K562 (cell line): ENCODE data around the gene SGSH. TPM values are rescaled to one million over a fixed set of nuclear protein-coding genes. Genes with fewer than 3 reads are reported as not detected.

Experiments used
- ETV6 ChIP-seq, 3 experiments: fragments of 150-350 bp in 1 of 3; sonication (generic) in 1 of 3; formaldehyde crosslinking in 1 of 3; IDR thresholded peaks; 2 replicates each; pipeline versions ENCODE4 v1.6.1 to v1.8.0; 2014 to 2022; ENCODE audit warnings: borderline replicate concordance in 2 of 3, low read depth in 2 of 3, antibody characterized with exemption in 1 of 3, low read length in 1 of 3, mild to moderate bottlenecking in 1 of 3, missing genetic modification reagents in 1 of 3
- ZBTB1 ChIP-seq: sonication (generic); formaldehyde crosslinking; IDR thresholded peaks from 2 replicates; pipeline ENCODE4 v1.8.1; 2023; ENCODE audit warnings: missing genetic modification reagents, low read depth, mild to moderate bottlenecking, borderline replicate concordance
- ZNF707 ChIP-seq: fragments of 250-450 bp; sonication (Bioruptor Pico); conservative IDR thresholded peaks from 2 replicates; pipeline ENCODE4 v1.8.0; 2022; ENCODE audit warnings: inconsistent platforms, mild to moderate bottlenecking, moderate library complexity
- polyA plus RNA-seq, 8 experiments: library from polyadenylated mRNA; depleted of rRNA in 4 of 8; stranded (reverse) in 5 of 8; unstranded in 3 of 8; fragments of >200 nt; fragmentation: Nextera tagmentation in 2 of 8; fragmentation: Illumina TruSeq in 1 of 8; extraction: Ambion mirVana in 2 of 8; extraction: Trizol in 1 of 8; gene quantifications; 2 replicates each; pipeline versions ENCODE4 v1.2.1 to v1.2.3, GENCODE V29; 2011 to 2014; ENCODE audit warnings: inconsistent platforms in 1 of 8, missing spikeins in 1 of 8
- total RNA-seq, 7 experiments: library from RNA; depleted of rRNA in 6 of 7; stranded (reverse); fragments of >200 nt in 6 of 7; fragmentation: Illumina TruSeq in 2 of 7; extraction: Trizol in 2 of 7; gene quantifications; 2 replicates each; pipeline versions ENCODE4 v1.2.1 to v1.2.3, GENCODE V29; 2011 to 2021; ENCODE audit warnings: low replicate concordance in 1 of 7
- TF ChIP-seq, protein P1 (sequence below): fragments of 450-650 bp; IDR thresholded peaks from 2 replicates; pipeline ENCODE4 v1.7.1; 2018; ENCODE audit warnings: mild to moderate bottlenecking, low read depth; ENCODE audit not compliant: partially characterized antibody
- TF ChIP-seq, protein P2 (sequence below): fragments of 450-650 bp; IDR thresholded peaks from 2 replicates; pipeline ENCODE4 v1.6.1; 2018; ENCODE audit warnings: mild to moderate bottlenecking, low read depth; ENCODE audit not compliant: partially characterized antibody
- TF ChIP-seq, protein P3 (sequence below): fragments of 200-600 bp; sonication (generic); IDR thresholded peaks from one replicate; pipeline ENCODE4 v1.6.1; 2012; ENCODE audit warnings: mild to moderate bottlenecking, low read depth, low read length, inconsistent platforms
- TF ChIP-seq, protein P4 (sequence below): fragments of 450-650 bp; formaldehyde crosslinking; IDR thresholded peaks from 2 replicates; pipeline ENCODE4 v1.4.0; 2020; ENCODE audit warnings: mild to moderate bottlenecking, moderate library complexity

The SGSH gene
- total and polyA plus RNA-seq, 9 of the 15 experiments (the other 6 are each of a cell fraction or from before 2014, with no cell fraction given): 0.25 to 15.7 (median 4.9) TPM

DNA sequence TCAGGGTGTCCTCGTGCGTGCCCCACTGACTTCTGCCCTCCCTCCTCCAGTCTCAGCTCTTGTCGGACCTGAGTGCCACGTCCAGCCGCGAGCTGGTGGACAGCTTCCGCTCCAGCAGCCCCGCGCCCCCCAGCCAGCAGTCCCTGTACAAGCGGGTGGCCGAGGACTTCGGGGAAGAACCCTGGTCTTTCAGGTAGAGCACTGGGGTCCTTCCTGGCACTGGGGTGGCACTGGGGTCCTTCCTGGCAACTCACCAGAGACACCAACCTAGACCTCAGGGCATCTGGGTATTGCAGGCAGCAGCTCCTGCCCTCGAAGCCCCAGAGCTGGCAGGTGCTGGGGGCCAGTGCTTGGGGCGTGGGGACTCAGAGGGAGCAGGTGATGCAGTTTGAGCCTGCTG, 25.0 kb downstream of the SGSH start (continued):
- TF ChIP-seq, protein P1, sequence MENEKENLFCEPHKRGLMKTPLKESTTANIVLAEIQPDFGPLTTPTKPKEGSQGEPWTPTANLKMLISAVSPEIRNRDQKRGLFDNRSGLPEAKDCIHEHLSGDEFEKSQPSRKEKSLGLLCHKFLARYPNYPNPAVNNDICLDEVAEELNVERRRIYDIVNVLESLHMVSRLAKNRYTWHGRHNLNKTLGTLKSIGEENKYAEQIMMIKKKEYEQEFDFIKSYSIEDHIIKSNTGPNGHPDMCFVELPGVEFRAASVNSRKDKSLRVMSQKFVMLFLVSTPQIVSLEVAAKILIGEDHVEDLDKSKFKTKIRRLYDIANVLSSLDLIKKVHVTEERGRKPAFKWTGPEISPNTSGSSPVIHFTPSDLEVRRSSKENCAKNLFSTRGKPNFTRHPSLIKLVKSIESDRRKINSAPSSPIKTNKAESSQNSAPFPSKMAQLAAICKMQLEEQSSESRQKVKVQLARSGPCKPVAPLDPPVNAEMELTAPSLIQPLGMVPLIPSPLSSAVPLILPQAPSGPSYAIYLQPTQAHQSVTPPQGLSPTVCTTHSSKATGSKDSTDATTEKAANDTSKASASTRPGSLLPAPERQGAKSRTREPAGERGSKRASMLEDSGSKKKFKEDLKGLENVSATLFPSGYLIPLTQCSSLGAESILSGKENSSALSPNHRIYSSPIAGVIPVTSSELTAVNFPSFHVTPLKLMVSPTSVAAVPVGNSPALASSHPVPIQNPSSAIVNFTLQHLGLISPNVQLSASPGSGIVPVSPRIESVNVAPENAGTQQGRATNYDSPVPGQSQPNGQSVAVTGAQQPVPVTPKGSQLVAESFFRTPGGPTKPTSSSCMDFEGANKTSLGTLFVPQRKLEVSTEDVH: no peak
- TF ChIP-seq, protein P2, sequence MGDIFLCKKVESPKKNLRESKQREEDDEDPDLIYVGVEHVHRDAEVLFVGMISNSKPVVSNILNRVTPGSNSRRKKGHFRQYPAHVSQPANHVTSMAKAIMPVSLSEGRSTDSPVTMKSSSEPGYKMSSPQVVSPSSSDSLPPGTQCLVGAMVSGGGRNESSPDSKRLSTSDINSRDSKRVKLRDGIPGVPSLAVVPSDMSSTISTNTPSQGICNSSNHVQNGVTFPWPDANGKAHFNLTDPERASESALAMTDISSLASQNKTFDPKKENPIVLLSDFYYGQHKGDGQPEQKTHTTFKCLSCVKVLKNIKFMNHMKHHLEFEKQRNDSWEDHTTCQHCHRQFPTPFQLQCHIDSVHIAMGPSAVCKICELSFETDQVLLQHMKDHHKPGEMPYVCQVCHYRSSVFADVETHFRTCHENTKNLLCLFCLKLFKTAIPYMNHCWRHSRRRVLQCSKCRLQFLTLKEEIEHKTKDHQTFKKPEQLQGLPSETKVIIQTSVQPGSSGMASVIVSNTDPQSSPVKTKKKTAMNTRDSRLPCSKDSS: no peak
- TF ChIP-seq ZNF707 (CRISPR knock-in tag) (no peak), ETV6 (IDR thresholded peaks at IDR 0.05; ENCODE audit: borderline replicate concordance in 1 of 2, low read depth in 2 of 2, low read length in 1 of 2) (no peak), ETV6 (CRISPR knock-in tag; IDR thresholded peaks at IDR 0.05; ENCODE audit: borderline replicate concordance) (no peak), ZBTB1 (CRISPR knock-in tag) (no peak)
- TF ChIP-seq, protein P3, sequence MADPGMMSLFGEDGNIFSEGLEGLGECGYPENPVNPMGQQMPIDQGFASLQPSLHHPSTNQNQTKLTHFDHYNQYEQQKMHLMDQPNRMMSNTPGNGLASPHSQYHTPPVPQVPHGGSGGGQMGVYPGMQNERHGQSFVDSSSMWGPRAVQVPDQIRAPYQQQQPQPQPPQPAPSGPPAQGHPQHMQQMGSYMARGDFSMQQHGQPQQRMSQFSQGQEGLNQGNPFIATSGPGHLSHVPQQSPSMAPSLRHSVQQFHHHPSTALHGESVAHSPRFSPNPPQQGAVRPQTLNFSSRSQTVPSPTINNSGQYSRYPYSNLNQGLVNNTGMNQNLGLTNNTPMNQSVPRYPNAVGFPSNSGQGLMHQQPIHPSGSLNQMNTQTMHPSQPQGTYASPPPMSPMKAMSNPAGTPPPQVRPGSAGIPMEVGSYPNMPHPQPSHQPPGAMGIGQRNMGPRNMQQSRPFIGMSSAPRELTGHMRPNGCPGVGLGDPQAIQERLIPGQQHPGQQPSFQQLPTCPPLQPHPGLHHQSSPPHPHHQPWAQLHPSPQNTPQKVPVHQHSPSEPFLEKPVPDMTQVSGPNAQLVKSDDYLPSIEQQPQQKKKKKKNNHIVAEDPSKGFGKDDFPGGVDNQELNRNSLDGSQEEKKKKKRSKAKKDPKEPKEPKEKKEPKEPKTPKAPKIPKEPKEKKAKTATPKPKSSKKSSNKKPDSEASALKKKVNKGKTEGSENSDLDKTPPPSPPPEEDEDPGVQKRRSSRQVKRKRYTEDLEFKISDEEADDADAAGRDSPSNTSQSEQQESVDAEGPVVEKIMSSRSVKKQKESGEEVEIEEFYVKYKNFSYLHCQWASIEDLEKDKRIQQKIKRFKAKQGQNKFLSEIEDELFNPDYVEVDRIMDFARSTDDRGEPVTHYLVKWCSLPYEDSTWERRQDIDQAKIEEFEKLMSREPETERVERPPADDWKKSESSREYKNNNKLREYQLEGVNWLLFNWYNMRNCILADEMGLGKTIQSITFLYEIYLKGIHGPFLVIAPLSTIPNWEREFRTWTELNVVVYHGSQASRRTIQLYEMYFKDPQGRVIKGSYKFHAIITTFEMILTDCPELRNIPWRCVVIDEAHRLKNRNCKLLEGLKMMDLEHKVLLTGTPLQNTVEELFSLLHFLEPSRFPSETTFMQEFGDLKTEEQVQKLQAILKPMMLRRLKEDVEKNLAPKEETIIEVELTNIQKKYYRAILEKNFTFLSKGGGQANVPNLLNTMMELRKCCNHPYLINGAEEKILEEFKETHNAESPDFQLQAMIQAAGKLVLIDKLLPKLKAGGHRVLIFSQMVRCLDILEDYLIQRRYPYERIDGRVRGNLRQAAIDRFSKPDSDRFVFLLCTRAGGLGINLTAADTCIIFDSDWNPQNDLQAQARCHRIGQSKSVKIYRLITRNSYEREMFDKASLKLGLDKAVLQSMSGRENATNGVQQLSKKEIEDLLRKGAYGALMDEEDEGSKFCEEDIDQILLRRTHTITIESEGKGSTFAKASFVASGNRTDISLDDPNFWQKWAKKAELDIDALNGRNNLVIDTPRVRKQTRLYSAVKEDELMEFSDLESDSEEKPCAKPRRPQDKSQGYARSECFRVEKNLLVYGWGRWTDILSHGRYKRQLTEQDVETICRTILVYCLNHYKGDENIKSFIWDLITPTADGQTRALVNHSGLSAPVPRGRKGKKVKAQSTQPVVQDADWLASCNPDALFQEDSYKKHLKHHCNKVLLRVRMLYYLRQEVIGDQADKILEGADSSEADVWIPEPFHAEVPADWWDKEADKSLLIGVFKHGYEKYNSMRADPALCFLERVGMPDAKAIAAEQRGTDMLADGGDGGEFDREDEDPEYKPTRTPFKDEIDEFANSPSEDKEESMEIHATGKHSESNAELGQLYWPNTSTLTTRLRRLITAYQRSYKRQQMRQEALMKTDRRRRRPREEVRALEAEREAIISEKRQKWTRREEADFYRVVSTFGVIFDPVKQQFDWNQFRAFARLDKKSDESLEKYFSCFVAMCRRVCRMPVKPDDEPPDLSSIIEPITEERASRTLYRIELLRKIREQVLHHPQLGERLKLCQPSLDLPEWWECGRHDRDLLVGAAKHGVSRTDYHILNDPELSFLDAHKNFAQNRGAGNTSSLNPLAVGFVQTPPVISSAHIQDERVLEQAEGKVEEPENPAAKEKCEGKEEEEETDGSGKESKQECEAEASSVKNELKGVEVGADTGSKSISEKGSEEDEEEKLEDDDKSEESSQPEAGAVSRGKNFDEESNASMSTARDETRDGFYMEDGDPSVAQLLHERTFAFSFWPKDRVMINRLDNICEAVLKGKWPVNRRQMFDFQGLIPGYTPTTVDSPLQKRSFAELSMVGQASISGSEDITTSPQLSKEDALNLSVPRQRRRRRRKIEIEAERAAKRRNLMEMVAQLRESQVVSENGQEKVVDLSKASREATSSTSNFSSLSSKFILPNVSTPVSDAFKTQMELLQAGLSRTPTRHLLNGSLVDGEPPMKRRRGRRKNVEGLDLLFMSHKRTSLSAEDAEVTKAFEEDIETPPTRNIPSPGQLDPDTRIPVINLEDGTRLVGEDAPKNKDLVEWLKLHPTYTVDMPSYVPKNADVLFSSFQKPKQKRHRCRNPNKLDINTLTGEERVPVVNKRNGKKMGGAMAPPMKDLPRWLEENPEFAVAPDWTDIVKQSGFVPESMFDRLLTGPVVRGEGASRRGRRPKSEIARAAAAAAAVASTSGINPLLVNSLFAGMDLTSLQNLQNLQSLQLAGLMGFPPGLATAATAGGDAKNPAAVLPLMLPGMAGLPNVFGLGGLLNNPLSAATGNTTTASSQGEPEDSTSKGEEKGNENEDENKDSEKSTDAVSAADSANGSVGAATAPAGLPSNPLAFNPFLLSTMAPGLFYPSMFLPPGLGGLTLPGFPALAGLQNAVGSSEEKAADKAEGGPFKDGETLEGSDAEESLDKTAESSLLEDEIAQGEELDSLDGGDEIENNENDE: no peak
- TF ChIP-seq, protein P4, sequence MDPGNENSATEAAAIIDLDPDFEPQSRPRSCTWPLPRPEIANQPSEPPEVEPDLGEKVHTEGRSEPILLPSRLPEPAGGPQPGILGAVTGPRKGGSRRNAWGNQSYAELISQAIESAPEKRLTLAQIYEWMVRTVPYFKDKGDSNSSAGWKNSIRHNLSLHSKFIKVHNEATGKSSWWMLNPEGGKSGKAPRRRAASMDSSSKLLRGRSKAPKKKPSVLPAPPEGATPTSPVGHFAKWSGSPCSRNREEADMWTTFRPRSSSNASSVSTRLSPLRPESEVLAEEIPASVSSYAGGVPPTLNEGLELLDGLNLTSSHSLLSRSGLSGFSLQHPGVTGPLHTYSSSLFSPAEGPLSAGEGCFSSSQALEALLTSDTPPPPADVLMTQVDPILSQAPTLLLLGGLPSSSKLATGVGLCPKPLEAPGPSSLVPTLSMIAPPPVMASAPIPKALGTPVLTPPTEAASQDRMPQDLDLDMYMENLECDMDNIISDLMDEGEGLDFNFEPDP (CRISPR knock-in tag): no peak
